HUDEP-2 (cell line): ENCODE results near the gene GAMT.
"Not testable (repeated sequence)": the region's sequence is repeated elsewhere in the genome, so short reads cannot be mapped to it uniquely, and the experiment has no call there.

Experiments used
- DNase-seq, 76 experiments: peaks; one replicate each; lab custom pipeline; 2025; ENCODE audit not compliant: unreplicated experiment in 76 of 76; lab: John Stamatoyannopoulos, UW

The GAMT gene

DNA sequence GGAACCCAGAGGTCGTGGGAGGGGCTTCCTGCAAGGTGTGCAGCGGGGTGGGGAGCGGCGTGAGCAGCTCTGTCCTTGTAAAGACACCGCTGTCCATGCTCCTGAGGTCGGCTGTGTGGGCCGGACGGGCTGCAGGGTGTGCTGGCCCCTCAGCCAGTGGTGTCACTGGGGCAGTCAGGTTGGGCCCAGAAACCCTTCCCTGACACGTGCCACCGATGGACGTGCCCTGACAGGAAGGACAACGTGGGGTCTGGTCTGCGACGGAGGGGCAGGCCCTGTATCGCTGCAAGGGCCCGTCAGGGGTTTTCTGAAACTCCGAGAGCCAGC lies 32.7 kb upstream of the GAMT start:
- DNase-seq, result no peak

DNA sequence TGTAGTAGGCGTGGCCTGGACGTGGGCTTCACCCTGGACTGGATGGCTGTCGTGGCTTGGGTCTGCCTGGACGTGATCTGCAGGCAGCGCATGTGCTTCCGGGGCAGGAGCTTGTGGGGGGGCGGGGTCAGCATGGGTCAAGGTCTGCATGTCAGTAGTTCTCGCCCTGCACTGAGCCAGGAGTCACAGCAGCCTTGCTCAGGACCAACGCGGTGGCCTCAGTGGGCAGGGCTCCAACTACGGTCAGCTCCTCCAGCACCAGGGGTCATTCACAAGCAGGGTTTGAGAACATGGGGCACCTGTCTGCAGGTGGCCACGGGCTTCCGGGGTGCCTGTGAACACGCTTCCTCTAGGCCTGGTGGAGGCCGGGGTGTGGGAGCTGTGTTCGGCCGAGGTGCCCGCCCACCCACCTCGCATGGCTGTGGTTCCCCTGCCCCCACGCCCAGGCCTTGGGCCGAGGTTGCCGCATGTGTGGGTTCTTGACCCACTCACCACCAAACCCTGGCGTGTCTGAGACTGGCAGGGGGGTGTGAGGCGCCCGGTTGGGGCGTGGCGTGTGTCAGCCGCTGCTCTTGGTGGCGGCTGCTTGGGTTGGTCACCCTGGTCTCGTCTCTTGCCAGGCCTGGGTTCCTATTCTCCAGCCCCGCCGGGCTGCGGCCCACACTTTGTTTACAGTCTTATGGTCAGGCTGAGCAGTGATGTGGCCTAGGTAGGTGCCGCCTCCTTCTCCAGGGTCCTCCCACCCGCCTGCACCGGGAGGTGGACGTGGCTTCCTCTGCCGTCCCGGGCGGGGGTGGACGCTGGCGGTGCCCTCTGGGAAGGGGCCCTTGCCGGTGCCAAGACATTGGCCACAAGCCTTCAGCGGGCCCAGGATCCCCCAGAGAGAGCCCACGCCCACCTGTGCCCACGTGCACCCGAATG lies 32.0 kb upstream of the GAMT start:
- no peak for DNase-seq

DNA sequence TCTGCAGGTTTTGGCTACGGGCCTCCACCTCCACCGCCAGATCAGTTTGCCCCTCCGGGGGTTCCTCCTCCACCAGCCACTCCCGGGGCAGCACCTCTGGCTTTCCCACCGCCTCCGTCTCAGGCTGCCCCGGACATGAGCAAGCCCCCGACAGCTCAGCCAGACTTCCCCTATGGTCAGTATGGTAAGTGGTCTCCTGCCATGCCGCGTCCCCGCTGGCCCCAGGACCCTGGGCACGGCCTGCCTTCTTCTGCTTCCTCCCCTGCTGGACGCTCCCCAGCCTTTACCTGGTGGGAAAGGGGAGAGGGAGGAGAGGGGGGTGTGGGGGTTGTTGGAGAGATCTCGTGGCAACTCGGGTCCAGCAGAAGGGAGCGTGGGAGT lies 31.2 kb upstream of the GAMT start:
- DNase-seq, result no peak

DNA sequence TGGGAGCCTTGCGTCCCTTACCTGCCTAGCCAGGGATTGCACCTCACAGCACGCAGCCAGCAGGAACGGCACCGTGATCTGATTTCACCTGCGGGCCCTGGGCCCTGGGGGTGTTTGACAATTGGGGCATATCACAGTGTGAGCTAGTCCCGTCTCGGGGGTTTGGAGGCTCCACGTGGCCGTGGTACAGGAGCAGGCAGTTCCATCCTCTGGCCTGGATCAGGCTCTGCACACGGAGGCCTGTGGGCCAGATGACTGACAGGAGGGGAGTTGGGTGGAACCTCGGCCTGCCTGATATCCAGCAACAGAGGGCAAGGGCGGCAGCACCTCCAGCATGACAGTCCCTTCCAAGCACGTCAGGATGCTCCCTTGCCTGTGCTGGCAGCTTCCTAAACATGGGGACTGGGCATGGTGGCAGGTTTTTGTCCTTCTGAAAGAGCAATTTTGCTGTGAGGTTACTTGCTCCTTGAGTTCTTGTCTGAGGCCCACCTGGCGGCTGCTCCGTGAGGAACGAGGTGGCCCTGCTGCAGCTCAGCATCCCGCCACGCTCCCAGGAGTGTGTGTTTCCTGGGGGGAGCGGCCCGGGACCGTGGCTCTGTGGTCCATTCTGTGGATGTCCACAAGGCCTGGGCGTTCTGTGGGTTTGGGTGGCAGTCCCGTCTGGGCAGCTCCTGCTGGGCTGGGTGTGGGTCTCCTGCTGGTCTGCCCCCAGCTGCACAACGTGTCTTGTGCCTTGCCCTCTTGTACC lies 30.6 kb upstream of the GAMT start:
- DNase-seq, result no peak

DNA sequence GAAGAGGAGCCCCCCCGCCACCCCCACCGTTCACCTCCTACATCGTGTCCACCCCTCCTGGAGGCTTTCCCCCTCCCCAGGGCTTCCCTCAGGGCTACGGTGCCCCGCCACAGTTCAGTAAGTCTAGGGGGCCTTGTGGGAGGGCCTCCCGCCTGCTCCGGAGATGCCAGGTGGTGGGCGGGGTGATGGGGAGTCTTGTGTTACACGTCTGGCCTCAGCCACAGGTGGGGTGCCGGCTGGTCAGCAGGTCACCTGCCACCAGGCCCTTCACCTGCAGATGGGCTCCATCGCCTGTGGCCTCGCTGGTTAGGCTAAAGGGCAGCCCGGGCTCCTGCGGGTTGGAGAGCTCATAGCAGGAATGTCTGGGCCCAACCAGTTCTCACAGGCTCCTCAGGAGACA lies 28.9 kb upstream of the GAMT start:
- no peak for DNase-seq

DNA sequence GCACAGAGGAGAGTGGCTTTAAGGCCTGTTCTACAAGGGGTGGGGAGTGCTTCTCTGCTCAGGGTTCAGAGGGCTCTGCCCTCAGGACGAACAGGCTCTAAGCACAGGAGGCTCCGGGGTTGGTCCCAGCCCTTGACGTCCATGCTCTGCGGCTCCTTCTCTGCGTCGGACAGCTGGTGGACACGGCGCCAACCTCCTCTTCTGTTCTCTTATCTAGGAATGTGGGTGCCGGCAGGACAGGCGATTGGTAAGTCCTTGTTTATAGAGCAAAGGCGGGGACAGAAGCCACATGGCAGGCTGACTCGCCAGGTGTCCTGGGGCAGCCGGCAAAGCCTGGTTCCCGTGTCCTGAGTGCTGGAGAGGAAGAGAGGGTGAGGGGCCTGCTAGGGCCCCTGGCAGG lies 28.4 kb upstream of the GAMT start:
- DNase-seq, result no peak

DNA sequence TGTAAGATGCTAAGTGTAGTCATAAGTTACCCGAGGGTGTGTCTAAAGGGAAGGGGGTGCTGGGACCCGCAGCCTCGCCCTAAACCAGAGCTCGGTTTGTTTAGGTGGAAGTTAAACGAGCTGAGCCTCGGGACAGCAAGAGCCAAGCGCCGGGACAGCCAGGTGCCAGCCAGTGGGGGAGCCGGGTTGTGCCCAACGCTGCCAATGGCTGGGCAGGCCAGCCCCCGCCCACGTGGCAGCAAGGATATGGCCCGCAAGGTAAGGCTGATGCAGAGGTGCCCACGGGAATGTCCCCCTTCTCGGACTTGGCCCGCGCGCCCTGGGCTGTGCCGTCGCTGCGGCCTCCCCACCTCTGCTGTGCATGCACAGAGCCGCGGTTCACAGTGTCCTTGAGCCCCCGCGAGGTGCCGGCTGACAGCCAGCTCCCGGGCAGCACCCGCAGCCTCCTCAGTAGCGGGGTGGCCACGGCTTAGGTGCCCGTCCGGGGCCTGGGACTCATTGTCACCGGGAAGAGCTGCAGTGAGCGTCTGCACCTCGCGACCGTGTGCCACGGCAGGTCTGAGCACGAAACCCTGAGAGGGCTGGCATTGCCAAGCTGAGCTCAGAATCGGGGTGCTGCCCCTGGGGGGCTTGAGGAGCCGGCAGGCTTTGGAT lies 27.5 kb upstream of the GAMT start:
- no peak for DNase-seq

DNA sequence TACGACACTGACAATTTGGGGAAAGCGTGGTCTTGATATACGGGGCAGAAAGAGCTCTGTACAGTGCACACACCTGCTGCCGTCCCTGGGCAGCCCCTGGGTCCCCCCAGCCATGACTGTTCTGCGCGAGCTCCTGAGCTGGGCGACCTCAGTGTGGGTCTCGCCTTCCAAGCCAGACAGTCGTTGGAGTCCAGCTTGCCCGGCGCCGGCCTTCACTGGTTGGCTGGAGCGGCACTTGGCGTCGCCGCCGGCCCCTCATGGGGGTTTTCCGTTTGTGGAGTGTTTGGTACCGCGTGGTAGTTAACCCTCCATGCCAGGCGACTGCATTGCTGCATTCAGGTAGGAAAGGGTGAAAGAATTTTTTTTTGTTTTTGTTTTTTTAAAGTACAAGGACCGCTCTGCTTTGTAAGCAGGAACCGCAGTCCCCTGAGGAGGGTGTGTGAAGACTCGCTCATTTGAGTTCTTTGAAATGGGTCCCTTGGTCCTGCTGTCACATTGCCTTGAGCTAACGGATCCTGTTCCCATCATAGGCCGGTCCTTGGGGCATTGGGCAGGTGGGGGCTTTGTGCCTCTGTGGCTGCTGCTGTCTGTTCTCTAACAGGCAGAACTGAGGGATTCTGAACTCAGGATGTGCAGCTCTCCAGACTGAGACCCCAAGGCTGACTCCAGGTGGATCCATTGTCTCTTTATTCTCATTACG lies 26.0 kb upstream of the GAMT start:
- no peak for DNase-seq

DNA sequence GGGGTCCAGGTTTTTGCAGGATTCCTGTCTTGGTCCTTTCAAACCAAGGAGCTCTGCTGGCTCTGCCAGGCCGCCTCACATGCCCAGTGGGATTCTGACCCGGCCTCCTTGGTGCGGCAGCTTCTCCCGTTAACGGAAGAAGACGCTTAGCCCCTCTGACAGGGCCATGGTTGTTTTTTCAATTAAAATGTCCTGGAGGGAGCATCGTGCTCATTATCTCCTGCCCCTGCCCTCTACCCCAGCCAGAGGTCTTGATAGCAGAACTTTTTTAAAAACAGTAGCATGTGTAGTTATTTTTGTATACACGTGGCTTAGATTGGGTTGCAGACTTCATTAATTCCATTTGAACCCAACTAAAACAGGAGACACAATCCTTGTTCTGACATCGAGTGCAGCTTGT lies 25.4 kb upstream of the GAMT start:
- DNase-seq, result no peak

DNA sequence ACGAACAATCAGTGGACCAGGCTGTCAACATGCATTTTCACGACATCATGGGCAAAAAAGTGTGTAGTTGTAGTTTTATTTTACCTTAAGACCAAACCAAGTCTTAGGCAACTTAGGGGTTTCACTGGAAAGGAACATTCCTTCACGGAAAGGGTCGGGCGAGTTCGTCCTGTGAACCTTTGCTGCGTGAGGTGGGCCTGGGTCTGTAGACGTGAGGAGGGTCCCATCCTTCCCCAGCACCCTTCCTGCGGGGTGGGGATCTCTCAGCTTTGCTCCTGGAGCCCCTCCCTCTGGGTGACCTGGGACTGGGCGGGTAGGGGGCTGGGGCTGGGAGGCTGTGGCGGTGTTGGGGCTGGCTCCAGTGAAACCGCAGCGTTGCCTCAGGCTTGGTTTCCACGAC lies 24.6 kb upstream of the GAMT start:
- no peak for DNase-seq

DNA sequence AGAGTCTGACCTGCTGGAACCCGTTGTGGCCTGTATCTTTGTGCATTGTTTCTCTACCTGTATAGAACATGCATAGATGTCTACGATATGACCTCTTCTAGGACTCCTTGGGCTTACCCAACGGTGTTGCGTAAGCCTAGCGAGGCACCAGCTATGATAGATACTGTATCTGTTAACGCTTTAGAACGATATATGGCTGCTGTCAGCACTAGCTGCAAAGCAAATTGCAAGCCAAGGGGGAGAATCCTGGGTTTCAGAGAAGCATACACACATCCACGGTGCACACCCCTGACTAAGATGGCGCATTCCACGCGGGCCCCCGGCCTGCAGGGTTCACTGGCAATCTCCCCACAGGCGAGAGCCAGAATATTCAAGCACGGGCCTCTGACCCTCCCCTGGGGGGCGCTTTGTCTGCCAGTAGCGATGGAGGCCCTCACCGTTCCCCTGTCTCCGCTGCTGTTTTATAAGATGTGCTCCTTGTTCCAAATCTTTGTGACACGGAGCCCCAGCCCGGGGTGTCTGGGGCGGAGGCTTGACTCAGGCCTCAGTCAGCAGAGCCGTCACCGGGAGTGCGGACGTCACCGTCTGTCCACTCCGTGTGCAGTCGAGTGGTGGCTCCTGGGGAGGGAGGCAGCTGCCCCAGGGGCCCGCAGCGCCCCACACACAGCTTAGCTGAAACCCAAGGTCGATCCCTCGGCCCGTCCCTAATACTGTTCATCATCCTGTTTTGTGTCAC lies 23.9 kb upstream of the GAMT start:
- DNase-seq, result no peak

DNA sequence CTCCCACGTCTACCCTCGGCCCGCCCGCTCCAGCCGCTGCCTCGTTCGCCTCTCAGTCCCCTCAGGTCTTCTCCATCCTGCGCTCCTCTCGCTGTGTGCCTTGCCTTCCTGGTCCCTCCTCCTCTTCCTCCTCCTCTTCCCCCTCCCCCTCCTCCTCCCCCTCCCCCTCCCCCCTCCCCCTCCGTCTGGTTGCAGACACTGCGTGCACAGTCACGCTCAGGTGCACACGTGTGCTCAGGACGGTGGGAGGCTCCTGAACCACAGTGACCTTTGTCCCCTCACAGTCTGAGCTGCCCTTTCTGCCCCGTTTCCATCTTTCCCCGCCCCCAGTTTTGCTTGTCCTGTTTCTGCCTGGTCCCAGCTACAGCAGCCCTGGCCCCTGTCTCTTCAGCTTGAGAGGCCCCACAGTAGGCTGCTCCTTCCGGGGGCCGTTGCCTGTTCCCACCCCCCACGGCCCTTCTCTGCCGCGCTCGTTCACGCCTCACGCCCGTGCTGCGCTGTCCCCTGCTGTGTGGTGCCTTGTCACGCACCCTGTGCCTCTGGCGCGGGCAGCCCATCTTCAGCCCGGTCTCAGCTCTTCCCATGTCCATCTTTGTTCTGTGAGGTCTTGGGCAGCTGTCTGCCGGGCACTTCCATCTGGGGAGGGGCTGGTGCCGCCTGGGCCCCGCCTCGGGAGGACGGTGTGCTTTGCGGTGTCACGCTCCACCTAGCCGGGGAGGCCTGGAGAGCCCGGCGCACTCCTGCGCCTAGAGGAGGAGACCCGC lies 23.0 kb upstream of the GAMT start:
- DNase-seq, result no peak

DNA sequence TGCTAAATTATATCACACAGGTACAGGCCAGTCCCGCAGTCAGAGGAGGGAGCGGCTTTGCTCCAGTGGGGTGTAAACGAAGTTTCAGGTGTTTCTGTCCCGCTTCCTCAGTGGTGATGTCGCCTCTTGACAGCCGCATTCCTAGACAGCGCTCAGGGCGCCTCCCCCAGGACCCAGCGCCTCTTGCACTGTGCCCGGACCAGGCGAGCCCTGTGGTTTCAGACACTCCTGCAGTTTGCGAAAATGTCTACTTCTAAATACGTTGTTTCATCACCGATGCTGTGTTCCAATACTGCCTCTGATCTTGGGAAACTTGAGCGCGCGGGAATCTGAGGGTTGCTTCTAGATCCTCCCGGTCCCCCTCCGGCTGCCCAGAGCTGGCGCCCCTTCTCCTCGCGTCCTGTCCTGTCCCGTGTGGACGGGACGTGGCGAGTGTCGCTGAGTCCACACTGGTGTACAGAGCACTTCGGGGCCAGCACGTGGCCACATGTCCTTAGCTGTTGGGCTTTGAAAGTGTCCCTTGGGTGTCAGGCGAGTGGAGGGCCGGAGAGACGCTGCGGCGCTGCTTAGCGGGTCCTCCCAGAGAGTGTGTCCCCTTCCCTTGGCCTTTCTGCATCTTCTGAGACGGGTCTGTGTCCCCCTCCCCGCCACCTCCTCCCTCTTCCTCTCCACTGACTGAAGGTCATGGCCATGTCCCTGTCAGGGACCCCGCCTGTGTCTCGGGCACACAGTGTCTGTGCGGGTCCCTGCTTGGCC lies 22.3 kb upstream of the GAMT start:
- no peak for DNase-seq

DNA sequence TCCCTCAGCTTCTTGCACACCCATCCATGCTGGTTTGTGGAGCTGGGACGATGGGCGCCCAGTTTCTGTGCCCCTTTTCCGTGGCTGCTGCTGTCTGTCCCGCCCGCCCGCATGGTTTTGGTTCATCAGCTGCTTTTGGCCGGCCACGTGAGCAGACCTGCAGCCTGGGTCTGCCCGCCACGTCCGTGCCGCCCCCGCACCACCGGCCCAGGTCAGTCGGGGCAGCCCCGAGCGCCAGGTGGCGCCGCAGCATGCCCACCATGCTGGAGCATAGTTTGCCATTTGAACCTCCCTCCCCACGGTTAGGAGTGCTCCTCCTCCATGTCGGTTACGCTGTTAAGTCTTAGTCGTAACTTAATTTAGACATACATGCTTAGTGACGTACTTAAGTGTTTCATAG lies 21.6 kb upstream of the GAMT start:
- DNase-seq, result no peak

DNA sequence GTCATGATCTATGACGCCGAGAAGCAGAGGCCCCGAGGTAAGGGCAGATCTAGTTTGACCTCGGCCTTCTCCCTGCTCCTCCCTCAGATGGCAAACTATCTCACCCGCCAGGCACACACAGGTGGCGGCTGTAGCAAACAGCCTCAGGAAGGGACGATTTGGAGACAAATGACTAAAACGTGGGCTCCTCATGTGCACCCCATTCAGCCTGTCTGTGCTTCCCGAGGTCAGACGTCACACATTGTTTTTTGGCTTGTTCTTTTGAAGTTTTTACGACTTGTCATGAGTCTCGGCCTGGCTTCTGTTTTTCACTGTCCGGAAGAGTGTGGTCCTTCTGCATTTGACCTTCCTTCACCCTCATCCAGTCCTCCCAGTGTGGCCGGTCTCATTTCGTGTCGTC lies 21.0 kb upstream of the GAMT start:
- no peak for DNase-seq

DNA sequence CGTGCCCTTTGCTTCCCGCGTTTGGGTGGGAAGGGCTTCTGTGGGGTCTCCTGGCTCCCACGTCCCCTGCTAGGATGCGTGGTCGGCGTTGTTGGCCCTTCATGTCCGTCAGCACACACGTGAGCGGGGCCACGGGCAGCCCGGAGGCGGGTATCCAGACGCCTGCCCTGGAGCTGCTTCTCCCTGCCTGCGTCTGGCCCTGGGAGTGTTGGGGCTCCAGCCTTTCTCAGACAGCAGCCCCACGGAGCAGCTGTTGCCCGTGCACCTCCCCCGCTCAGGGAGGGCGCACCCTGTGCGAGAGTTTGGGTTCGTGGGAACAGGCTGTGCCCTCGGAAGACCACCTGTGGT lies 20.6 kb upstream of the GAMT start:
- no peak for DNase-seq

DNA sequence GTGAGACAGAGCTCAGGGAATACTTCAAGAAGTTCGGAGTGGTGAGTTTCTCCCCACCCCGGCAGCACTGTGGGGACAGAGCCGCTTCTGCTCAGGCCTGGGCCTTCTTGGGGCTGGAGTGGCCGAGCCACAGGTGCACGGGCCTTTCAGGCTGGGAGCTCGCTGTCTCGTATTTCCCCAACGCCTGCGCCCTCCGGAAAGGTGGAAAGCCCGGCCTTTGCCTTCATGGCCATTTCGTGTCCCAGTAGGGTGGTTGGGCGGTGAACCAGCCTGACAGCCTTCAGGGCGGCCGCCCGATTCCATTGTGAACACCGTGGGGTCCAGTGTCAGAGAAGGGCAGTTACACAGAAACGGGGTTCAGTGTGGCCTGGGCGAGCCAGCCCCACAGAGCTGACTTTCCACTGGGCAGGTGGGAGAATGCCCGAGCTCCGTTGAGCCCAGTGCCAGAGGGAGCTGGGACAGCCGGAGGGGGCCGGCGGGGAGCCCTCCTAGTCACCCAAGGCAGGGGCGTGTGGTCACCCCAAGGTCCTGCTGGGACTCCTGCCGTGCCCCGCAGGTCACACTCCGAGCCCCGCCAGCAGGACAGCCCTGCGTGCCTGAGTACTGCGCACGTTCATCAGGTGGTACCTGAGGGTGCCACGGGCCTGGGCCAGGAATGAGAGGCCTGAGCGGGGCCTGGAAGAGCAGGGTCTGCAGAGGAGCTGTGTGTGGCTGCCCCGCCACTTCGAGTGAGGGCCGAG lies 20.0 kb upstream of the GAMT start:
- DNase-seq, result no peak

DNA sequence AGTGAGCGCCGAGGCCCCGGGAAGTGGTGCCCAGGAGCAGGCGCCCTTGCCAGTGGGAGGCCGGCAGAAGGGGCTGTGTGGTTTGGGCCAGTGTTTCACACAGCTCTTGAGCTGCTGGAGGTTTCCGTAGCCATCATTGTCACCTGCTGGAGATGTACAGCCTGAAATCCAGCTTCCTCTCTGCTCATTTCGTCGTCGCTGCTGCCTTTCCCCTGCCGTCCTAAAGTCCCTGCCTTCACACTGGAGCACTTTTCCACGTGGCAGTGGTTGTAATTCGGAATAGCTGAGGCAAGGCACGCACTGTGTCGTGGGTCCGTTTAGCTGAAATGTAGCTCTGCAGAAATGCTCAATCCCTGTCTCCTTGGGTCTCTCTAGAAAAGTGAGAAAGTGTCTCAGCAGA lies 19.2 kb upstream of the GAMT start:
- no peak for DNase-seq

DNA sequence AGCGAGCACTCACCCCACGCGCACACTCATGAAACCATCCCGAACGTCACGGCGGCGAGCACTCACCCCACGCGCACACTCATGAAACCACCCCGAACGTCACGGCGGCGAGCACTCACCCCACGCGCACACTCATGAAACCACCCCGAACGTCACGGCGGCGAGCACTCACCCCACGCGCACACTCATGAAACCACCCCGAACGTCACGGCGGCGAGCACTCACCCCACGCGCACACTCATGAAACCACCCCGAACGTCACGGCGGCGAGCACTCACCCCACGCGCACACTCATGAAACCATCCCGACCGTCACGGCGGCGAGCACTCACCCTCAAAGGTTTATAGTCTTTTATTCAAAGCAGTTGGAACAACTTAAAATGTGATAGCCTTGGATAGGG lies 18.7 kb upstream of the GAMT start:
- DNase-seq, result not testable (repeated sequence)
